HepG2 (cell line): ENCODE data around the gene DIPK1B. TPM values are rescaled to one million over a fixed set of nuclear protein-coding genes. Genes with fewer than 3 reads are reported as not detected.
A peak's percentile ranks its signal among the peaks of the same experiment; 100 is the strongest.

Experiments used
- HDAC1 ChIP-seq: sonication (generic); formaldehyde crosslinking; IDR thresholded peaks from 2 replicates; pipeline ENCODE4 v1.5.1; 2020; ENCODE audit warnings: mild to moderate bottlenecking, missing genetic modification reagents
- HNRNPLL ChIP-seq: fragments of 200-400 bp; formaldehyde crosslinking; IDR thresholded peaks from 2 replicates; pipeline ENCODE4 v1.6.1; 2017; ENCODE audit warnings: mild to moderate bottlenecking, low read depth, low read length; ENCODE audit not compliant: poor library complexity, severe bottlenecking
- MEIS2 ChIP-seq: sonication (generic); formaldehyde crosslinking; IDR thresholded peaks from 2 replicates; pipeline ENCODE4 v1.9.0; 2021; ENCODE audit warnings: mild to moderate bottlenecking, missing genetic modification reagents
- RXRB ChIP-seq: IDR thresholded peaks from 2 replicates; pipeline ENCODE4 v1.6.1; 2016; ENCODE audit warnings: borderline replicate concordance, missing genetic modification reagents, missing compliant biosample characterization
- SP5 ChIP-seq: IDR thresholded peaks from 2 replicates; pipeline ENCODE4 v1.6.1; 2016; ENCODE audit warnings: low read depth, borderline replicate concordance
- TBX2 ChIP-seq: sonication (generic); formaldehyde crosslinking; IDR thresholded peaks from 2 replicates; pipeline ENCODE4 v1.5.0; 2020; ENCODE audit warnings: missing genetic modification reagents, mild to moderate bottlenecking, borderline replicate concordance
- THYN1 ChIP-seq: sonication (generic); formaldehyde crosslinking; IDR thresholded peaks from 2 replicates; pipeline ENCODE4 v1.8.1; 2023; ENCODE audit warnings: low read depth, mild to moderate bottlenecking, moderate library complexity, missing genetic modification reagents, borderline replicate concordance
- ZNF546 ChIP-seq: sonication (generic); formaldehyde crosslinking; conservative IDR thresholded peaks from 2 replicates; pipeline ENCODE4 v1.8.1; 2023; ENCODE audit warnings: mild to moderate bottlenecking, missing genetic modification reagents
- ZNF761 ChIP-seq: sonication (generic); formaldehyde crosslinking; conservative IDR thresholded peaks from 2 replicates; pipeline ENCODE4 v1.4.0; 2020; ENCODE audit warnings: mild to moderate bottlenecking, missing genetic modification reagents
- ZNF790 ChIP-seq: sonication (generic); formaldehyde crosslinking; IDR thresholded peaks from 2 replicates; pipeline ENCODE4 v1.8.0; 2022; ENCODE audit warnings: missing genetic modification reagents, mild to moderate bottlenecking, borderline replicate concordance
- polyA plus RNA-seq, 8 experiments: library from polyadenylated mRNA; depleted of rRNA in 3 of 8; stranded (reverse) in 7 of 8; unstranded in 1 of 8; fragments of >200 nt; fragmentation: Illumina TruSeq in 4 of 8; extraction: Trizol in 4 of 8; gene quantifications; 2 replicates each; pipeline versions ENCODE4 v1.2.1 to v1.2.3, GENCODE V29; 2011 to 2016; ENCODE audit warnings: low read depth in 4 of 8, missing spikeins in 1 of 8, mixed read lengths in 1 of 8; ENCODE audit not compliant: insufficient read depth in 1 of 8
- total RNA-seq, 5 experiments: library from RNA; depleted of rRNA; stranded (reverse); fragments of >200 nt; fragmentation: Illumina TruSeq; extraction: Trizol; gene quantifications; 2 replicates each; pipeline ENCODE4 v1.2.3, GENCODE V29; 2016; ENCODE audit warnings: low read depth in 1 of 5
- TF ChIP-seq, protein P1 (sequence below): sonication (generic); formaldehyde crosslinking; IDR thresholded peaks from 2 replicates; pipeline ENCODE4 v1.5.1; 2020; ENCODE audit warnings: mild to moderate bottlenecking, missing genetic modification reagents, moderate library complexity
- TF ChIP-seq, protein P2 (sequence below): IDR thresholded peaks from 2 replicates; pipeline ENCODE4 v1.6.1; 2016; ENCODE audit warnings: missing genetic modification reagents, missing compliant biosample characterization
- TF ChIP-seq, protein P3 (sequence below): IDR thresholded peaks from 2 replicates; pipeline ENCODE4 v1.6.1; 2016; ENCODE audit warnings: missing compliant biosample characterization, missing genetic modification reagents, borderline replicate concordance
- TF ChIP-seq, protein P4 (sequence below): sonication (generic); formaldehyde crosslinking; IDR thresholded peaks from 2 replicates; pipeline ENCODE4 v1.4.0; 2020; ENCODE audit warnings: missing genetic modification reagents, mild to moderate bottlenecking, borderline replicate concordance
- TF ChIP-seq, protein P5 (sequence below): sonication (generic); formaldehyde crosslinking; IDR thresholded peaks from 2 replicates; pipeline ENCODE4 v1.8.0; 2022; ENCODE audit warnings: missing genetic modification reagents, mild to moderate bottlenecking, borderline replicate concordance
- TF ChIP-seq, protein P6 (sequence below): sonication (generic); formaldehyde crosslinking; IDR thresholded peaks from 2 replicates; pipeline ENCODE4 v1.5.1; 2020; ENCODE audit warnings: missing genetic modification reagents, mild to moderate bottlenecking, borderline replicate concordance

The DIPK1B gene
- total and polyA plus RNA-seq, 2 of the 13 experiments (the other 11 are each of a cell fraction or from before 2014, with no cell fraction given), result 0.18 to 3.9 TPM

DNA sequence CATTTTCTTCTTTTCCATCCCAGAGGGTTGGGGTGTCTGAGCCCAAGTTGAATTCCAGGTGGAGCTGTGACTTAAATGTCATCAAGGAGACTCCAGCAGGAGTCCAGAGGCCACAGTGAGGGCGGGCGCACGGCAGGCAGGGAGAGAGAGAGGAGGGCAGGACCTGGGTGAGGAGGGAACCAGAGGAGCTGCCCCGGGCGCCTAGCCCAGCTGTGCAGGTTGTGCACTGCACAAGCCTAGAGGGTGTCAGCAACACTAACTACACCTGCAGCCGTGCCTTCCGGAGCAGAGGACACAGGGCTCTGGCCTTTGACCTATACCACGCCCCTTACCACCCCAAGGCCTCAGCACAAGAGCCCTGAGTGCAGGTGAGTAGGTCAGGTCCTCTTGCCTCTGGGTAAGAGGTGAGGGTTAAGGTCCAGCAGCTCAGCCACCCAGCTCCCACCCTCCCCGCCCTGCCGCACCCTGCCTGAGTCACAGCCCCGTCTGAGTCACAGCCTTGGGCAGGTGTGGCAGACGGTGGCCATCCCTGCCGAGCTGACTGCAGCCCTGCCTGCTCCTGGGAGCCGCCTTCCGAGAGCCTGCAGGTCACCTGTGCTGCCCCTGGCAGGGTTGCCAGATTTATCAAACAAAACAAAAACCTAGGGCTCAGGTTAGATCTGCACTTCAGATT is 18.7 kb upstream of the DIPK1B start (continued):
- TF ChIP-seq ZNF790 (CRISPR knock-in tag), result peak; percentile 25; the same call in 1 of the 2 replicates
- peak; percentile 88; the same call in 1 of the 2 replicates for TF ChIP-seq TBX2 (CRISPR knock-in tag)
- TF ChIP-seq, protein P1, sequence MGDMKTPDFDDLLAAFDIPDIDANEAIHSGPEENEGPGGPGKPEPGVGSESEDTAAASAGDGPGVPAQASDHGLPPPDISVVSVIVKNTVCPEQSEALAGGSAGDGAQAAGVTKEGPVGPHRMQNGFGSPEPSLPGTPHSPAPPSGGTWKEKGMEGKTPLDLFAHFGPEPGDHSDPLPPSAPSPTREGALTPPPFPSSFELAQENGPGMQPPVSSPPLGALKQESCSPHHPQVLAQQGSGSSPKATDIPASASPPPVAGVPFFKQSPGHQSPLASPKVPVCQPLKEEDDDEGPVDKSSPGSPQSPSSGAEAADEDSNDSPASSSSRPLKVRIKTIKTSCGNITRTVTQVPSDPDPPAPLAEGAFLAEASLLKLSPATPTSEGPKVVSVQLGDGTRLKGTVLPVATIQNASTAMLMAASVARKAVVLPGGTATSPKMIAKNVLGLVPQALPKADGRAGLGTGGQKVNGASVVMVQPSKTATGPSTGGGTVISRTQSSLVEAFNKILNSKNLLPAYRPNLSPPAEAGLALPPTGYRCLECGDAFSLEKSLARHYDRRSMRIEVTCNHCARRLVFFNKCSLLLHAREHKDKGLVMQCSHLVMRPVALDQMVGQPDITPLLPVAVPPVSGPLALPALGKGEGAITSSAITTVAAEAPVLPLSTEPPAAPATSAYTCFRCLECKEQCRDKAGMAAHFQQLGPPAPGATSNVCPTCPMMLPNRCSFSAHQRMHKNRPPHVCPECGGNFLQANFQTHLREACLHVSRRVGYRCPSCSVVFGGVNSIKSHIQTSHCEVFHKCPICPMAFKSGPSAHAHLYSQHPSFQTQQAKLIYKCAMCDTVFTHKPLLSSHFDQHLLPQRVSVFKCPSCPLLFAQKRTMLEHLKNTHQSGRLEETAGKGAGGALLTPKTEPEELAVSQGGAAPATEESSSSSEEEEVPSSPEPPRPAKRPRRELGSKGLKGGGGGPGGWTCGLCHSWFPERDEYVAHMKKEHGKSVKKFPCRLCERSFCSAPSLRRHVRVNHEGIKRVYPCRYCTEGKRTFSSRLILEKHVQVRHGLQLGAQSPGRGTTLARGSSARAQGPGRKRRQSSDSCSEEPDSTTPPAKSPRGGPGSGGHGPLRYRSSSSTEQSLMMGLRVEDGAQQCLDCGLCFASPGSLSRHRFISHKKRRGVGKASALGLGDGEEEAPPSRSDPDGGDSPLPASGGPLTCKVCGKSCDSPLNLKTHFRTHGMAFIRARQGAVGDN (CRISPR knock-in tag), result peak; percentile 79
- TF ChIP-seq, protein P2, sequence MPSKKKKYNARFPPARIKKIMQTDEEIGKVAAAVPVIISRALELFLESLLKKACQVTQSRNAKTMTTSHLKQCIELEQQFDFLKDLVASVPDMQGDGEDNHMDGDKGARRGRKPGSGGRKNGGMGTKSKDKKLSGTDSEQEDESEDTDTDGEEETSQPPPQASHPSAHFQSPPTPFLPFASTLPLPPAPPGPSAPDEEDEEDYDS (CRISPR knock-in tag), result 0 out of 2 replicates have a peak, but pooled peaks have one; percentile 32
- TF ChIP-seq HDAC1, result peak; percentile 91
- TF ChIP-seq SP5 (CRISPR knock-in tag), result peak; percentile 97
- TF ChIP-seq, protein P3, sequence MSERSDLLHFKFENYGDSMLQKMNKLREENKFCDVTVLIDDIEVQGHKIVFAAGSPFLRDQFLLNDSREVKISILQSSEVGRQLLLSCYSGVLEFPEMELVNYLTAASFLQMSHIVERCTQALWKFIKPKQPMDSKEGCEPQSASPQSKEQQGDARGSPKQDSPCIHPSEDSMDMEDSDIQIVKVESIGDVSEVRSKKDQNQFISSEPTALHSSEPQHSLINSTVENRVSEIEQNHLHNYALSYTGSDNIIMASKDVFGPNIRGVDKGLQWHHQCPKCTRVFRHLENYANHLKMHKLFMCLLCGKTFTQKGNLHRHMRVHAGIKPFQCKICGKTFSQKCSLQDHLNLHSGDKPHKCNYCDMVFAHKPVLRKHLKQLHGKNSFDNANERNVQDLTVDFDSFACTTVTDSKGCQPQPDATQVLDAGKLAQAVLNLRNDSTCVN (CRISPR knock-in tag), result 0 out of 2 replicates have a peak, but pooled peaks have one; percentile 34
- peak; percentile 84 for TF ChIP-seq MEIS2 (CRISPR knock-in tag)
- no peak for TF ChIP-seq ZNF546 (CRISPR knock-in tag)
- TF ChIP-seq, protein P4, sequence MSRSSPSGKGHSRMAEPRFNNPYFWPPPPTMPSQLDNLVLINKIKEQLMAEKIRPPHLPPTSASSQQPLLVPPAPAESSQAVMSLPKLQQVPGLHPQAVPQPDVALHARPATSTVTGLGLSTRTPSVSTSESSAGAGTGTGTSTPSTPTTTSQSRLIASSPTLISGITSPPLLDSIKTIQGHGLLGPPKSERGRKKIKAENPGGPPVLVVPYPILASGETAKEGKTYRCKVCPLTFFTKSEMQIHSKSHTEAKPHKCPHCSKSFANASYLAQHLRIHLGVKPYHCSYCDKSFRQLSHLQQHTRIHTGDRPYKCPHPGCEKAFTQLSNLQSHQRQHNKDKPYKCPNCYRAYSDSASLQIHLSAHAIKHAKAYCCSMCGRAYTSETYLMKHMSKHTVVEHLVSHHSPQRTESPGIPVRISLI, result peak; percentile 20; the same call in 1 of the 2 replicates
- peak; percentile 98 for TF ChIP-seq RXRB
- TF ChIP-seq THYN1, result no peak
- TF ChIP-seq, protein P5, sequence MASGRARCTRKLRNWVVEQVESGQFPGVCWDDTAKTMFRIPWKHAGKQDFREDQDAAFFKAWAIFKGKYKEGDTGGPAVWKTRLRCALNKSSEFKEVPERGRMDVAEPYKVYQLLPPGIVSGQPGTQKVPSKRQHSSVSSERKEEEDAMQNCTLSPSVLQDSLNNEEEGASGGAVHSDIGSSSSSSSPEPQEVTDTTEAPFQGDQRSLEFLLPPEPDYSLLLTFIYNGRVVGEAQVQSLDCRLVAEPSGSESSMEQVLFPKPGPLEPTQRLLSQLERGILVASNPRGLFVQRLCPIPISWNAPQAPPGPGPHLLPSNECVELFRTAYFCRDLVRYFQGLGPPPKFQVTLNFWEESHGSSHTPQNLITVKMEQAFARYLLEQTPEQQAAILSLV (CRISPR knock-in tag), result 0 out of 2 replicates have a peak, but pooled peaks have one; percentile 63
- TF ChIP-seq HNRNPLL, result no peak
- 0 out of 2 replicates have a peak, but pooled peaks have one; percentile 66 for TF ChIP-seq ZNF761
- TF ChIP-seq, protein P6, sequence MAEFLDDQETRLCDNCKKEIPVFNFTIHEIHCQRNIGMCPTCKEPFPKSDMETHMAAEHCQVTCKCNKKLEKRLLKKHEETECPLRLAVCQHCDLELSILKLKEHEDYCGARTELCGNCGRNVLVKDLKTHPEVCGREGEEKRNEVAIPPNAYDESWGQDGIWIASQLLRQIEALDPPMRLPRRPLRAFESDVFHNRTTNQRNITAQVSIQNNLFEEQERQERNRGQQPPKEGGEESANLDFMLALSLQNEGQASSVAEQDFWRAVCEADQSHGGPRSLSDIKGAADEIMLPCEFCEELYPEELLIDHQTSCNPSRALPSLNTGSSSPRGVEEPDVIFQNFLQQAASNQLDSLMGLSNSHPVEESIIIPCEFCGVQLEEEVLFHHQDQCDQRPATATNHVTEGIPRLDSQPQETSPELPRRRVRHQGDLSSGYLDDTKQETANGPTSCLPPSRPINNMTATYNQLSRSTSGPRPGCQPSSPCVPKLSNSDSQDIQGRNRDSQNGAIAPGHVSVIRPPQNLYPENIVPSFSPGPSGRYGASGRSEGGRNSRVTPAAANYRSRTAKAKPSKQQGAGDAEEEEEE (CRISPR knock-in tag), result peak; percentile 81; the same call in 1 of the 2 replicates
